ENCODE data around the gene ZNF428. TPM values are rescaled to one million over a fixed set of nuclear protein-coding genes. Genes with fewer than 3 reads are reported as not detected.

ZNF428 gene
- total RNA-seq, 1 experiment from 2014 or later = 64.1 TPM

GRCh38 chr19:43564800-43565199 lies 54.6 kb downstream of the ZNF428 start:
- Histone ChIP-seq H3K27me3 (replicated peaks) (no peaks in the 10 kb centered on the region), H3K27ac (no peak overlapping the region), H3K4me1 (replicated peaks) (peaks cover 30% of the 10 kb centered on the region), H3K9me3 (replicated peaks) (no peaks in the 10 kb centered on the region), H3K36me3 (peaks cover 43% of the 10 kb centered on the region), H3K4me3 (no peak overlapping the region)
- DNase-seq (ENCODE audit: low read depth in 1 of 2, low spot score in 2 of 2) = no peak

DNA sequence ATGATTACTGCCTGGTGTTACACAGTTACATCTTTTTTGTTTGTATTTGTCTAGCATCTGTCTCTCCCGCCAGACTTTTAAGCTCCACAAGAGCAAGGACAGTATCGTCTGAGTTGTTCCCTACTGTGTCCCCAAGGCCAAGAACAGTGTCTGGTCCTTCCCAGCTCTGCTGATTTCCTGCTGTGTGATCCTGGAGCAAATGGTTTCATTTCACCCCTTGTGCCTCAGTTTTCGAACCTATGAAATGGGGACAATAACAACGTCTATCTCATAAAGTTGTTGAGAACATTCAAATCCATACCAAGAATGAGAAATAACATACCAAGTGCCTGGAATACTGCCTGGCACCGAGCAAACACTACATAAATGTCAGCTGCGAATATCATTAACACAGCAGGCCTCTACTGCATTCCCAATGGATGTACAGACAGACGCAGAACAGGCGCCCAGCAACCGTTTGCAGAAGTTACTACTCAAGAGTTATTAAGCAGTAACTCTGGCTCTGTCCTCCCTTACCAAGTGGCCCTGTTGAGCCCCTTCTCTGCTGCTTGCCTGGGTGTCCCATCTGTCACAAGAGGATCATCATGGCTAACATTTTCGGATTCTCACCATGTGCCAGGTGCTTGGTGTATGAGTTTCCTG lies 55.5 kb downstream of the ZNF428 start:
- no peaks in the 10 kb centered on the region for H3K27me3 ChIP-seq (replicated peaks)
- H3K9me3 ChIP-seq (replicated peaks) = no peaks in the 10 kb centered on the region
- H3K4me1 ChIP-seq (replicated peaks) = peaks cover 30% of the 10 kb centered on the region
- peak overlapping the region; percentile 69; the same call in 1 of the 2 replicates for H3K27ac ChIP-seq
- no peak for DNase-seq (ENCODE audit: low read depth in 1 of 2, low spot score in 2 of 2)
- H3K36me3 ChIP-seq = peaks cover 48% of the 10 kb centered on the region
- no peak overlapping the region for H3K4me3 ChIP-seq

- H3K4me1 ChIP-seq (replicated peaks) = peaks cover 33% of the 10 kb centered on the region
- no peaks in the 10 kb centered on the region for H3K27me3 ChIP-seq (replicated peaks)
- H3K9me3 ChIP-seq (replicated peaks) = no peaks in the 10 kb centered on the region
- peak overlapping the region; percentile 69 for H3K27ac ChIP-seq
- H3K4me3 ChIP-seq = no peak overlapping the region
- peaks cover 50% of the 10 kb centered on the region for H3K36me3 ChIP-seq
- peak; percentile 84 to 88 for DNase-seq (ENCODE audit: low read depth in 1 of 2, low spot score in 2 of 2)
Measured at GRCh38 chr19:43562698-43563241, 56.7 kb downstream of the ZNF428 start.

- no peaks in the 10 kb centered on the region for H3K27me3 ChIP-seq (replicated peaks)
- H3K36me3 ChIP-seq = peaks cover 51% of the 10 kb centered on the region
- no peak for DNase-seq (ENCODE audit: low read depth in 1 of 2, low spot score in 2 of 2)
- no peak overlapping the region for H3K4me3 ChIP-seq
- H3K4me1 ChIP-seq (replicated peaks) = peaks cover 36% of the 10 kb centered on the region
- H3K27ac ChIP-seq = peak overlapping the region; percentile 69
- H3K9me3 ChIP-seq (replicated peaks) = no peaks in the 10 kb centered on the region
Measured at GRCh38 chr19:43562226-43562697, 57.2 kb downstream of the ZNF428 start.

DNA sequence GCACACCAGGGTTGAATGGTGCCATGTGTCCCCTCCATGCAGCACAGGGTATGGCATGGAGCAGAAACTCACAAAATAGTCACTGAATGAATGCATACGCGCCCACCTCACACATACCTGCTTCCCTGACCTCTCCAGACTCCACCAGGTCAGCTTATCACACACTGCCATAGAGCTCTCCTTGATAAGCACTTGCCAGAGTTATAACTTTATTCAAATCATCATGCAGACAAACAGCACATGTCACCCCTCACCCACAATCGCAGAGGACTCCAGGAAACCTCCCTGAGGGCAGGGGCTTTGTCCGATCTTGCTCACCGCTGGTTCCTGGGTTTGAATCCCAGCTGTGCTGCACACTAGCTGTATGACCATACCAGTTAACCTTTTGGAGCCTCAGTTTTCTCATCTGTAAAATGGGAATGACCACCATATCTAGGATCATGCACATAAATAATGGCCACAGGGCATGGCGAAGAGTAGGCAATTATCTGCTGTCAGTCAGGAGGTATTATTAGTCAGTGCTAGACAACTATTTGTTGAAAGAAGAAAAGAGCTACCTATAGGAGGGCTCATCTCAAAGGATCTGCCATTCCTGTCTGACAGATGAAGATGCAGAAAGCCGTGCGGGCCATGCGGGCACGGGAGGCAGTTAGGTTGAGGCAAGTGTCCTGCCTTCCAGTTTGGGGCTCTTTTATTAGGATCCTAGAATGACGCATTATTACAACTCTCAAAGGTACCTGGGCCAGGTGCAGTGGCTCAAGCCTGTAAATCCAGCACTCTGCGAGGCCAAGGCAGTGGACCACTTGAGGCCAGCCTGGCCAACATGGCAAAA lies 58.1 kb downstream of the ZNF428 start:
- peaks cover 57% of the 10 kb centered on the region for H3K36me3 ChIP-seq
- no peak for DNase-seq (ENCODE audit: low read depth in 1 of 2, low spot score in 2 of 2)
- H3K27me3 ChIP-seq (replicated peaks) = no peaks in the 10 kb centered on the region
- peaks cover 42% of the 10 kb centered on the region for H3K4me1 ChIP-seq (replicated peaks)
- no peaks in the 10 kb centered on the region for H3K9me3 ChIP-seq (replicated peaks)
- H3K4me3 ChIP-seq = no peak overlapping the region
- H3K27ac ChIP-seq = no peak overlapping the region

DNA sequence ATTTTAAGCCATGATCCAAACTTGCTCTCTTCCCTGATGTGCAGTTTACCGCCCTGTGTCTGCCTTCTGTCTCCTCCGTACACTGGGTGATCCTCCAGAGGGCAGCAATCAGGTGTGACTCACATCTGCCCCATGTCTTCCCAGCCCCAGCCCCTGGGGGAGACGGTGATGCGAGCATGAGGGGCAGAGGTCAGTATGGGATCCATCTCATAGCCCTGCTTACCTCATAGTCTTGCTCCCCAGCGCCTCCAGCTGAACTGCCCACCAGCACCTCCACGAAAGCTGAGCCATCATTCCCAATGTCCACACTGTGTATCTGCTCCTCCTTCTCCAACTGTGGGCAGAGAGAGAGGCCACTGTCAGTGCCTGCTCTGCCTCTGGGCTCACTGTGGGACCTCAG lies 58.7 kb downstream of the ZNF428 start:
- Histone ChIP-seq H3K9me3 (replicated peaks) (no peaks in the 10 kb centered on the region), H3K27me3 (replicated peaks) (no peaks in the 10 kb centered on the region), H3K27ac (no peak overlapping the region), H3K4me3 (no peak overlapping the region), H3K36me3 (peaks cover 62% of the 10 kb centered on the region), H3K4me1 (replicated peaks) (peaks cover 42% of the 10 kb centered on the region)
- DNase-seq (ENCODE audit: low read depth in 1 of 2, low spot score in 2 of 2) = peak; percentile 28 to 59

Other genes starting within 250 kb of the ZNF428 start
- gene TEX101, start 204.7 kb downstream of the ZNF428 start, total RNA-seq (2014; rRNA removed; shearing (Covaris generic)) = not detected in 2 replicates
- 0.13 TPM in 1 of 2 replicates, not detected in the other for gene LYPD3, start 154.0 kb downstream of the ZNF428 start, total RNA-seq (2014; rRNA removed; shearing (Covaris generic))
- gene PHLDB3, start 114.9 kb downstream of the ZNF428 start, total RNA-seq (2014; rRNA removed; shearing (Covaris generic)) = 15.1 and 15.8 TPM in 2 replicates
- 23.7 and 30.5 TPM in 2 replicates for gene ETHE1, start 92.4 kb downstream of the ZNF428 start, total RNA-seq (2014; rRNA removed; shearing (Covaris generic))
- gene ZNF575, start 86.4 kb downstream of the ZNF428 start, total RNA-seq (2014; rRNA removed; shearing (Covaris generic)) = 0.09 and 0.42 TPM in 2 replicates
- 48.6 and 59.8 TPM in 2 replicates for gene XRCC1, start 44.1 kb downstream of the ZNF428 start, total RNA-seq (2014; rRNA removed; shearing (Covaris generic))
- 1.3 TPM in 1 of 2 replicates, not detected in the other for gene PINLYP, start 43.8 kb downstream of the ZNF428 start, total RNA-seq (2014; rRNA removed; shearing (Covaris generic))
- gene IRGQ, start 23.5 kb downstream of the ZNF428 start, total RNA-seq (2014; rRNA removed; shearing (Covaris generic)) = 35.1 and 36.2 TPM in 2 replicates
- 8.8 and 12.6 TPM in 2 replicates for gene ZNF576, start 23.0 kb downstream of the ZNF428 start, total RNA-seq (2014; rRNA removed; shearing (Covaris generic))
- not detected in 2 replicates for gene SRRM5, start 7.5 kb downstream of the ZNF428 start, total RNA-seq (2014; rRNA removed; shearing (Covaris generic))
- 0.06 TPM in 1 of 2 replicates, not detected in the other for gene CADM4, start 20.2 kb upstream of the ZNF428 start, total RNA-seq (2014; rRNA removed; shearing (Covaris generic))
- 25.7 and 26.5 TPM in 2 replicates for gene PLAUR, start 50.5 kb upstream of the ZNF428 start, total RNA-seq (2014; rRNA removed; shearing (Covaris generic))
- not detected in 2 replicates for gene IRGC, start 96.4 kb upstream of the ZNF428 start, total RNA-seq (2014; rRNA removed; shearing (Covaris generic))
- 9.4 and 29.9 TPM in 2 replicates for gene SMG9, start 135.3 kb upstream of the ZNF428 start, total RNA-seq (2014; rRNA removed; shearing (Covaris generic))
- 1.6 and 5.1 TPM in 2 replicates for gene KCNN4, start 161.3 kb upstream of the ZNF428 start, total RNA-seq (2014; rRNA removed; shearing (Covaris generic))
- gene LYPD5, start 182.8 kb upstream of the ZNF428 start, total RNA-seq (2014; rRNA removed; shearing (Covaris generic)) = 0.24 TPM in 1 of 2 replicates, not detected in the other
- 6.6 and 11.1 TPM in 2 replicates for gene ZNF283, start 207.7 kb upstream of the ZNF428 start, total RNA-seq (2014; rRNA removed; shearing (Covaris generic))